GM13977 (cell line): Measurements from ENCODE around the gene BRI3.

ENCODE experiments used
- DNase-seq: peaks from one replicate; pipeline ENCODE4 v3.0.0; 2012; ENCODE audit warnings: low spot score
- in situ Hi-C: fragments of 300-500 bp; cut with MboI; formaldehyde crosslinking; loops from one replicate; pipeline ENCODE4 v1.12.0; 2022; ENCODE audit warnings: low sequenced_read_pairs, low pct_unique_long_range_greater_than_20kb, mixed read lengths, inconsistent platforms; ENCODE audit not compliant: unreplicated experiment
- TF ChIP-seq, protein P1 (sequence below): IDR thresholded peaks from 2 replicates; pipeline ENCODE4 v1.5.1; 2012; ENCODE audit warnings: mild to moderate bottlenecking, control low read depth; ENCODE audit not compliant: insufficient read depth; ENCODE audit errors: extremely low read depth, missing control alignments

Gene BRI3, protein sequence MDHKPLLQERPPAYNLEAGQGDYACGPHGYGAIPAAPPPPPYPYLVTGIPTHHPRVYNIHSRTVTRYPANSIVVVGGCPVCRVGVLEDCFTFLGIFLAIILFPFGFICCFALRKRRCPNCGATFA

DNA sequence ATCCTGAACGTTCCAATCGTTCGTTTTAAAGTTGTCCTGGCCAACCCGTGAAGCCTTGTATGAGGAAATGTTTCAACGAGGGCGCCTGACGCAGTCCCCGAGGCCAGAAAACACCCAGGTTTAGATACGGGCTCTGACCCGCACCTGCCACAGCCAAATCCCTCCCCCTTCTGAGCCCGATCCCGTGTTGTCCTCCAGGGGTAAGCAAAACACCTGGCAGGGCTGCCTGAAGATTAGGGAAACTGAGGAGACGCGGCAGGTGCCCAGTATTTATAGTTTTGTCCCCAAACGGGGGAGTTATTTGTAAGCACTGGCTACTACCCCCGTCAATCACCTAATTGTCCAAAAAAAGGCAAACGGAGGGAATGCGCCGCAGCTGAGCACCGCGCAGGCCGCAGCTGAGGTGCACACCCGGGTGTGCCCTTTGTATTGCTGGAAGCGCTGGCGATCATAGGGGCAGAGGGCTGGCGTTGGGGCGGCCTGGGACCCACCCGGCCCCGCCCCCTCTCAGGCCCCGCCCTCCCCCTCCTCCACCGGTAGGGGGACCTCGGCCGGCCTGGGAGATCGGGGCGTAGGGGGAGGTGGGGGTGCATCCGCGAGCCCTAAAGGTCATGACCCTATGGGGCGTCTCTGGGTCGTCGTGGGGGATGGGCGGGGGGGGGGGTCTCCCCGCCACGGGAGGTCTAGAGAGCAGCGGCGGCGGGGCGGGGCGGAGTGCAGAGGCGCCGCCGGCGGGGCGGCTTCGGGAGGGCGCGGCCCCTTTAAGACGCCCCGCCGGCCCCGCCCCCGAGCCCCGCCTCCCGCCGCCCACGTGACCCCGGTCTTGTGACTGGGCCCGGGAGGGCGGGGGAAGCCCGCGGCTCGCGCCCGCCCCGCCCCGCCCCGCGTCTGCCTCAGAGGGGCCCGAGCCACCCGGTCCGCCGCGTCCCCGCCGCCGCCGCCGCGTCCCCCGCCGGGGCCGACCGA, at the start of gene BRI3:
Gene BRI3, plus strand, starts transcription at position 896 of the 966 bp plus-strand sequence. CDS start 110 bp downstream, outside the sequence.
- peak; percentile 98 for DNase-seq
- in situ Hi-C loops = no loop called here
- TF ChIP-seq, protein P1, sequence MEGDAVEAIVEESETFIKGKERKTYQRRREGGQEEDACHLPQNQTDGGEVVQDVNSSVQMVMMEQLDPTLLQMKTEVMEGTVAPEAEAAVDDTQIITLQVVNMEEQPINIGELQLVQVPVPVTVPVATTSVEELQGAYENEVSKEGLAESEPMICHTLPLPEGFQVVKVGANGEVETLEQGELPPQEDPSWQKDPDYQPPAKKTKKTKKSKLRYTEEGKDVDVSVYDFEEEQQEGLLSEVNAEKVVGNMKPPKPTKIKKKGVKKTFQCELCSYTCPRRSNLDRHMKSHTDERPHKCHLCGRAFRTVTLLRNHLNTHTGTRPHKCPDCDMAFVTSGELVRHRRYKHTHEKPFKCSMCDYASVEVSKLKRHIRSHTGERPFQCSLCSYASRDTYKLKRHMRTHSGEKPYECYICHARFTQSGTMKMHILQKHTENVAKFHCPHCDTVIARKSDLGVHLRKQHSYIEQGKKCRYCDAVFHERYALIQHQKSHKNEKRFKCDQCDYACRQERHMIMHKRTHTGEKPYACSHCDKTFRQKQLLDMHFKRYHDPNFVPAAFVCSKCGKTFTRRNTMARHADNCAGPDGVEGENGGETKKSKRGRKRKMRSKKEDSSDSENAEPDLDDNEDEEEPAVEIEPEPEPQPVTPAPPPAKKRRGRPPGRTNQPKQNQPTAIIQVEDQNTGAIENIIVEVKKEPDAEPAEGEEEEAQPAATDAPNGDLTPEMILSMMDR = no peak

DNA sequence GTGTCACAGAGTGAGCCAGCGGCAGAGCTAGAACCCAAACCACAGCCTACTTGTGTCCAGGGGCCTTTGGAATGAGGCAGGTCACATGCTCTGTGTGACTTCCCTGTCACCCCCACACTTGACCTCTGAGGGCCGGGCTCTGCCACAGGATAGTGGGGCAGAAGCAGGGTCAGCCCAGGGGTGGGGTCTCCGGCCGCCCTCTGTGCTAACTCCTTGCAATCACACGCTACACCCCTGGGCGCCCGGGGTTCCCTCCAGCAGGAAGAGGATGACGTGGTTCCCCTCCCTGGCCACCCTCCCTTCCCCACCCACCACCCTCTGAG, 49.3 kb upstream of the BRI3 start:
- DNase-seq = no peak
- TF ChIP-seq, protein P1 = no peak
- in situ Hi-C loops = no loop called here

DNA sequence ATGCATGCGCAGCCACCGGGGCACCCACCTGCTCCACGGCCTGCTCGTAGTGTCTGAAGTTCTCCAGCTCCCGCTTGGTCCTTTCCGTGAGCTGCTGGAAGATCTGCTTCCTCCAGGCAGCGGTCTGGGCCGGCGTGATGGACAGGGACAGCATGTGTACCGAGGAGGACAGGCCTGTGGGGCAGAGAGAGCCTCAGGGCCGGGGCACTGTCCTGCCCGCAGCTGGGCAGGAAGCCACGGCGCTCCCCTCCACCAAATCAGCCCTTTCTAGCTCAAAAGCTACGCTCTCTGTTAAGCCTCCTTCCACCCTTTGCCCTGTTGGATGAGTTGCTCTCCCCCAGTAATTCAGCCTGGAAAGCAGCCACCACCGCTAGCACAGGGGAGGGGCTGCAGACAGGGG, 48.7 kb upstream of the BRI3 start:
- no peak for DNase-seq
- in situ Hi-C loops = no loop called here
- TF ChIP-seq, protein P1 = no peak

DNA sequence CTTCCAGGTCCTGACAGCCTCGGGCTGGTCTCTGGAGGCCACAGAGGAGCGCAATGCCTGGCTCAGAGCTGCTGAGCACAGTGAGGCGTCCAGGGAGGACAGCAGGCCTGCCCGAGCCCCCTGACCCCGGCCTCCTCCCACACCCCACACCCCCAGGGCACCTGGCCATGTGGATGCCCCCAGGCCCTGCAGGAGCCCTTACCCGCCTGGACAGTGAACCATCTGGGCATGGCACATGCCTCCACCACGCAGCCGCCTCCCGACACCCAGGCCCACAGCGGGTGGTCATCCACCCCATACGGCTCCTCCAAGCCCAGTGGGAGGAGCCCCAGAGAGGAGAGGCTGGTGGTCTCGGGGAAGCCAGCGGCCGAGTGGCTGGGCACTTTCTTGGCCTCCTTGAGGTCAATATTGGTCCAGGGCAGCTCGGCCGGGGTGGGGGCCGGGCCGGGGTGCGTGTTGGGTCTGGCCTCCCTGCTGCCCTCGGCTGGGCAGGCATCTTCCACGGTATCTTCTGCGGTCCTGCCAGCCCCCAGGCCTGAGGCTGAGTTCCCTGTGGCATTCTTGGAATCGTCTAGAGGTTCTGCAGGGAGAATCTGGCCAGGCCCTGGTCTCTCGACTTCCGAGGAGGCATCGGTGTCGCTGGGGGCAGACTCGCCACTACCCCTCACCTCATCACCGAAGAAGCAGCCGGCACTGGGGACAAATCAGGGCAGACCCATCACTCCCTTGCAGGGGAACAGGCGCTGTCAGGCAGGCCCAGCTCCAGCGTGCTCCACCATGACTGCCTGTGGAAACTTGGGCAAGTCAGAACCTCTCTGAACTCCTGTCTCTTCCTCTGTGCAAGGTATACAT, 48.0 kb upstream of the BRI3 start:
- no peak for DNase-seq
- in situ Hi-C loops = no loop called here
- TF ChIP-seq, protein P1 = no peak

DNA sequence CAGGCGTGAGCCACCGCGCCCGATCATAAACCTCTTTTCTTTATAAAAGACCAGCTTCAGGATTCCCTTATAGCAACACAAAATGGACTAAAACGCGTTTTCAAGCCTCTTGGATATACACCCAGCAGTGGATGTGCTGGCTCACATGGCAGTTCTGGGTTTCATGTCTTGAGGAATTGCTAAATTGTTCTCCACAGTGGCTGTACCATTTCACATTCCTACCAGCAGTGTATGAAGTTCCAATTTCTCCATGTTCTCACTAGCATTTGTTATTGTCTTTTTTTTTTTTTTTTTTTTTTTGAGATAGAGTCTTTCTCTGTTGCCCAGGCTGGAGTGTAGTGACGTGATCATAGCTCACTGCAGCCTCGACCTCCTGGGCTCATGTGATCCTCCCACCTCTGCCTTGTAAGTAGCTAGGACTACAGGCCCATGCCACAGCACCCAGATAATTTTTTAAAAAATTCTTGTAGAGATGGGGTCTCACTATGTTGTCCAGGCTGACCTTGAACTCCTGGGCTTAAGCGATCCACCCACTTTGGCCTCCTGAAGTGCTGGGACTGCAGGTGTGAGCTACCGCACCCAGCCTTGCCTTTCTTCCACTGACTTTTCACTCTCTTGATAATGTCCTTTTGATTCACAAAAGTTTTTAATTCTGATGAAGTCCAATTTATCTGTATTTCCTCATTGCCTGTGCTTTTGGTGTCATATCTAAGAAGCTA, 46.9 kb upstream of the BRI3 start:
- TF ChIP-seq, protein P1 = no peak
- DNase-seq = no peak
- in situ Hi-C loops = no loop called here

DNA sequence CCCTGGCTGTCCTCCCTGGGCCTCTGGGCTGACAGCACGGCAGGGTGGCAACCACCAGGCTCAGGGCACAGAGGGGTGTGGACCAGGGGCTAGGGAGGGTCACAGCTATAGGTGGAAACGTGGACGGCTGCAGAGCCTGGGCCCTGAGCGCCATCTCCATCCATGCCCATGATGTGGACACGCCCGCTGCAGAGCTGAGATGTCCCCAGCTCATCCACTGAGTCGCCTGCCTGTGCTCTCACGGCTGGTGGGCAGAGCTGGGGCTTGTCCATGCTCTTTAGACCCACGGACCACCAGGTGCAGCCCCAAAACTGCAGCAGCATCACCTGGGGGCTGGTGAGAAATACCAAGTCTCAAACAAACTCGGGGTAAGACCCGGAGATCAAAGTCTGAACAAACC, 45.6 kb upstream of the BRI3 start:
- in situ Hi-C loops = no loop called here
- DNase-seq = no peak
- TF ChIP-seq, protein P1 = no peak
